Hypothalamus (tissue), 51 donors: ENCODE results near the gene H6PD.

ENCODE experiments used
- DNase-seq, 51 donors: peaks; one replicate each; lab custom pipeline; 2025; lab: John Stamatoyannopoulos, UW

Gene H6PD

GRCh38 chr1:9234223-9235095, at the start of gene H6PD:
H6PD (plus strand) TSS chr1:9234774; CDS start chr1:9244935, 10,161 bp downstream.
- DNase-seq, result peak in 43 of 51 donors; percentile 30 to 82 (median 67)

GRCh38 chr1:9186082-9186859, 48.3 kb upstream of the H6PD start:
- no peak for DNase-seq

- DNase-seq, result no peak
These were observed 47.6 kb upstream of the H6PD start for GRCh38 chr1:9187004-9187403.

- no peak for DNase-seq
These were observed 44.3 kb upstream of the H6PD start for GRCh38 chr1:9190234-9190633.

GRCh38 chr1:9191231-9191630, 43.3 kb upstream of the H6PD start:
- no peak for DNase-seq

- DNase-seq, result no peak
These were observed 41.9 kb upstream of the H6PD start for GRCh38 chr1:9192578-9193232.

GRCh38 chr1:9193233-9193625, 41.3 kb upstream of the H6PD start:
- DNase-seq, result no peak

GRCh38 chr1:9194024-9194423, 40.5 kb upstream of the H6PD start:
- no peak for DNase-seq

- DNase-seq, result peak in 1 of 51 donors; percentile 17
These were observed 38.9 kb upstream of the H6PD start for GRCh38 chr1:9195651-9196050.

GRCh38 chr1:9196129-9197040, 38.2 kb upstream of the H6PD start:
- DNase-seq, result peak in 45 of 51 donors; percentile 17 to 80 (median 50)

GRCh38 chr1:9197186-9198099, 37.1 kb upstream of the H6PD start:
- no peak for DNase-seq

- peak in 6 of 51 donors; percentile 10 to 34 (median 19) for DNase-seq
These were observed 35.8 kb upstream of the H6PD start for GRCh38 chr1:9198538-9199361.

GRCh38 chr1:9200441-9200840, 34.1 kb upstream of the H6PD start:
- DNase-seq, result no peak

- peak in 8 of 51 donors; percentile 9 to 57 (median 26) for DNase-seq
These were observed 33.0 kb upstream of the H6PD start for GRCh38 chr1:9201401-9202239.

- no peak for DNase-seq
These were observed 32.2 kb upstream of the H6PD start for GRCh38 chr1:9202240-9202870.

GRCh38 chr1:9203511-9203982, 31.0 kb upstream of the H6PD start:
- DNase-seq, result no peak
